ENCODE results near the gene SPOCD1.

DNA sequence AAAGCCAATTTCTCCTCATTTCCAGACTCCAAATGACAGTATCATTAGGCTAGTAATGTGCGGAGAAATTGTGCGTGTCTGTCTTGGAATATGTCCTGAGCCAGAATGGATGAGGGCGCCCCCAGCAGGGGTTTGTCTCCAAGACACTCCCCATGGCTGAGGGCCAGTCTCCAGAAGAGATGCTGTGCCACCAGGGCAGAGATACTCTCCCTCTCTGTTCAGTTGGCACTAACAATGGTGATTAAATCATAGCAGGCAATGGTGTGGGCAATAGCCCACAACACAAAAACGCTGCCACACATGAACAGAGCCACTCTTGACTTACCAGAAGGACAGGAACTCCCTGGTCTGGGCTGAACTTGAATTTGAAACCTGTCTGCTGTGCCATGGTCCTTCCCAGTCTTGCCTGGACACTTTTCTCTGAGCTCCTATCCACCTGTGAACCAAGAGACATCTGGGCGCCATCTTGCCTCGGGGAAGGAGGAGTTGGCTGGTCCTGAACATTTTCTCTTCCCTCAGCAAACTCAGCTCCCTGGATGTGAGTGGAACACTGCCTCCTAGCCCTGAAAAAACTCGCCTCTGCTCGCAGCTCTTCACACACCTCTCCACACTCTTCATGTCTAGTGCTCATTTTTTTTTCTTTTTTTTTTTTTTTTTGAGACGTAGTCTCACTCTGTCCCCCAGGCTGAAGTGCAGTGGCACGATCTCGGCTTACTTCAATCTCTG is 36.9 kb downstream of the SPOCD1 start:
- TF ChIP-seq, protein P1, sequence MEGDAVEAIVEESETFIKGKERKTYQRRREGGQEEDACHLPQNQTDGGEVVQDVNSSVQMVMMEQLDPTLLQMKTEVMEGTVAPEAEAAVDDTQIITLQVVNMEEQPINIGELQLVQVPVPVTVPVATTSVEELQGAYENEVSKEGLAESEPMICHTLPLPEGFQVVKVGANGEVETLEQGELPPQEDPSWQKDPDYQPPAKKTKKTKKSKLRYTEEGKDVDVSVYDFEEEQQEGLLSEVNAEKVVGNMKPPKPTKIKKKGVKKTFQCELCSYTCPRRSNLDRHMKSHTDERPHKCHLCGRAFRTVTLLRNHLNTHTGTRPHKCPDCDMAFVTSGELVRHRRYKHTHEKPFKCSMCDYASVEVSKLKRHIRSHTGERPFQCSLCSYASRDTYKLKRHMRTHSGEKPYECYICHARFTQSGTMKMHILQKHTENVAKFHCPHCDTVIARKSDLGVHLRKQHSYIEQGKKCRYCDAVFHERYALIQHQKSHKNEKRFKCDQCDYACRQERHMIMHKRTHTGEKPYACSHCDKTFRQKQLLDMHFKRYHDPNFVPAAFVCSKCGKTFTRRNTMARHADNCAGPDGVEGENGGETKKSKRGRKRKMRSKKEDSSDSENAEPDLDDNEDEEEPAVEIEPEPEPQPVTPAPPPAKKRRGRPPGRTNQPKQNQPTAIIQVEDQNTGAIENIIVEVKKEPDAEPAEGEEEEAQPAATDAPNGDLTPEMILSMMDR (IDR thresholded peaks at IDR 0.05): no peak
- no peak for TF ChIP-seq MXI1 (IDR thresholded peaks at IDR 0.05; ENCODE audit: low read depth, low read length)
- TF ChIP-seq SMC3 (IDR thresholded peaks at IDR 0.05; ENCODE audit: low read depth, low read length): no peak
- no peak for TF ChIP-seq POLR2AphosphoS5 (IDR thresholded peaks at IDR 0.05; ENCODE audit: low read depth, low read length)
- TF ChIP-seq, protein P2, sequence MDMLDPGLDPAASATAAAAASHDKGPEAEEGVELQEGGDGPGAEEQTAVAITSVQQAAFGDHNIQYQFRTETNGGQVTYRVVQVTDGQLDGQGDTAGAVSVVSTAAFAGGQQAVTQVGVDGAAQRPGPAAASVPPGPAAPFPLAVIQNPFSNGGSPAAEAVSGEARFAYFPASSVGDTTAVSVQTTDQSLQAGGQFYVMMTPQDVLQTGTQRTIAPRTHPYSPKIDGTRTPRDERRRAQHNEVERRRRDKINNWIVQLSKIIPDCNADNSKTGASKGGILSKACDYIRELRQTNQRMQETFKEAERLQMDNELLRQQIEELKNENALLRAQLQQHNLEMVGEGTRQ (IDR thresholded peaks at IDR 0.05; ENCODE audit: borderline replicate concordance, low read depth, low read length): no peak
- no peak for TF ChIP-seq TAF1 (IDR thresholded peaks at IDR 0.05; ENCODE audit: borderline replicate concordance, low read depth, low read length)
- no peak for TF ChIP-seq MEF2A (IDR thresholded peaks at IDR 0.05; ENCODE audit: borderline replicate concordance, low read depth)
- TF ChIP-seq FOXJ3 (CRISPR knock-in tag; IDR thresholded peaks at IDR 0.05): no peak
- TF ChIP-seq JUND (IDR thresholded peaks at IDR 0.05): no peak
- TF ChIP-seq, protein P3, sequence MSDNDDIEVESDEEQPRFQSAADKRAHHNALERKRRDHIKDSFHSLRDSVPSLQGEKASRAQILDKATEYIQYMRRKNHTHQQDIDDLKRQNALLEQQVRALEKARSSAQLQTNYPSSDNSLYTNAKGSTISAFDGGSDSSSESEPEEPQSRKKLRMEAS (IDR thresholded peaks at IDR 0.05; ENCODE audit: low read depth): no peak
- TF ChIP-seq EZH2phosphoT487 (IDR thresholded peaks at IDR 0.05; ENCODE audit: borderline replicate concordance, low read depth): no peak
- TF ChIP-seq, protein P4, sequence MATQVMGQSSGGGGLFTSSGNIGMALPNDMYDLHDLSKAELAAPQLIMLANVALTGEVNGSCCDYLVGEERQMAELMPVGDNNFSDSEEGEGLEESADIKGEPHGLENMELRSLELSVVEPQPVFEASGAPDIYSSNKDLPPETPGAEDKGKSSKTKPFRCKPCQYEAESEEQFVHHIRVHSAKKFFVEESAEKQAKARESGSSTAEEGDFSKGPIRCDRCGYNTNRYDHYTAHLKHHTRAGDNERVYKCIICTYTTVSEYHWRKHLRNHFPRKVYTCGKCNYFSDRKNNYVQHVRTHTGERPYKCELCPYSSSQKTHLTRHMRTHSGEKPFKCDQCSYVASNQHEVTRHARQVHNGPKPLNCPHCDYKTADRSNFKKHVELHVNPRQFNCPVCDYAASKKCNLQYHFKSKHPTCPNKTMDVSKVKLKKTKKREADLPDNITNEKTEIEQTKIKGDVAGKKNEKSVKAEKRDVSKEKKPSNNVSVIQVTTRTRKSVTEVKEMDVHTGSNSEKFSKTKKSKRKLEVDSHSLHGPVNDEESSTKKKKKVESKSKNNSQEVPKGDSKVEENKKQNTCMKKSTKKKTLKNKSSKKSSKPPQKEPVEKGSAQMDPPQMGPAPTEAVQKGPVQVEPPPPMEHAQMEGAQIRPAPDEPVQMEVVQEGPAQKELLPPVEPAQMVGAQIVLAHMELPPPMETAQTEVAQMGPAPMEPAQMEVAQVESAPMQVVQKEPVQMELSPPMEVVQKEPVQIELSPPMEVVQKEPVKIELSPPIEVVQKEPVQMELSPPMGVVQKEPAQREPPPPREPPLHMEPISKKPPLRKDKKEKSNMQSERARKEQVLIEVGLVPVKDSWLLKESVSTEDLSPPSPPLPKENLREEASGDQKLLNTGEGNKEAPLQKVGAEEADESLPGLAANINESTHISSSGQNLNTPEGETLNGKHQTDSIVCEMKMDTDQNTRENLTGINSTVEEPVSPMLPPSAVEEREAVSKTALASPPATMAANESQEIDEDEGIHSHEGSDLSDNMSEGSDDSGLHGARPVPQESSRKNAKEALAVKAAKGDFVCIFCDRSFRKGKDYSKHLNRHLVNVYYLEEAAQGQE (IDR thresholded peaks at IDR 0.05; ENCODE audit: low read depth, low read length): no peak

All from SK-N-SH (cell line).